NCI-H524 treated with DMSO at 0.1 percent for 48 hours (cell line): ENCODE results near the gene WSCD2.

Experiments
- DNase-seq: peaks from one replicate; lab custom pipeline; 2025; lab: John Stamatoyannopoulos, UW

Gene WSCD2

GRCh38 chr12:108166505-108166904 is 37.4 kb downstream of the WSCD2 start:
- no peak for DNase-seq

- no peak for DNase-seq
Observed at GRCh38 chr12:108167974-108168373, 38.9 kb downstream of the WSCD2 start.

DNA sequence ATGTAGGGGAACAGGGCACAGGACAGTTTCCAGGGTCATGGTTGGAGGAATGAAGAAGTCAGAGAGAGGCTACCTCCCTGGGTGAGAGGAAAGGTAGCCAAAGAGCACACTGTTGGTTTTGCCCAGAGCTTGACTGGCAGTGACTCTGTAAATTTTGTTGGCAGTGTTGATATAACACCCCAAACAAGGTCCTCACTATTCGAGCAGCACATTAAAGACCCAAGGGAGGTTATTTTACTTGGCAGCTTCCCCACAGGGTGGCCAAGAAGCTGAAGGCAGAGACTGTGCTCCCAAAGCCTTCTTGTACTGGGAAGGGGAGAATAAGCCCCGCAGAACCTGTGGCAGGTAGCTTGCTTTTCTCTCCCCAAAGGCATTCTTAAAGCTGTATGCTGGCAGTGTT is 40.6 kb downstream of the WSCD2 start:
- DNase-seq = no peak

- DNase-seq = no peak
Observed at GRCh38 chr12:108170164-108170563, 41.1 kb downstream of the WSCD2 start.

DNA sequence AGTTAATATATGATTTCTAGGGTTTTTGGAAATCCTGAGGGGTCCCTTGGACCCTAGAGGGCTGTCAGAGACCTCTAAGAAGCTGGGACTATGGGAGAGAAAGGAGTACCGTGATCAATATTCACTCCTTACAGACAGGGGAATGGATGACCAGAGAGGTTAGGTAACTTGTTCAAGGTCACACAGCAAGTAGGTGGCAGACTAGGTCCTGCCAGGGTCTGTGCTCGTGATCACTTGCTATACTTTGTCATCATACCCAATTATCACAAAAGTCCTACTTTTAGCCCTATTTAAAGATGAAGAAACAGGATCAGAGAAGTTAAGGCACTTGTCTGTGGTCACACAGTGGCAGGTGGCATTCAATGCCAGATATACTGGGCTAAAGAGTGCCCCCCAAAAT is 42.9 kb downstream of the WSCD2 start:
- no peak for DNase-seq

DNA sequence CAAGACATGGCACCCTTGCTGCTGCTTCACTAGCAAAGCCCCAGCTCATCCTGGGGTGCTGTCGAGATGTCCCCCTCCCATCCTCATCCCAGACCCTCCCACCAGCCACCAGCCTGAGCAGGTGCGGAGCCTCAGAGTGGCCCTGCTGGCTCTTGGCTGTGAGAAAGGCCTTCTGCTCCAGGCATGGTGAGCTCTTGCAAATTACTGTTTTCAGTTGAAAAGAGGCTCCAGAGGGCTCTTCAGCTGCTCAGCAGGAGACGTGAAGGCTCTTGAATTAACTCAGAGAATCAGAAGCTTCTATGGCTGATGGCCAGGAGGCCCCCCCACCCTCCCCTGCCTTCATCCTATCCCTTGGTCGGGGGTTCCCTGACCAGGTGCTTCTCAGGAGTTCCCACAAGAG is 44.1 kb downstream of the WSCD2 start:
- peak; percentile 56 for DNase-seq

DNA sequence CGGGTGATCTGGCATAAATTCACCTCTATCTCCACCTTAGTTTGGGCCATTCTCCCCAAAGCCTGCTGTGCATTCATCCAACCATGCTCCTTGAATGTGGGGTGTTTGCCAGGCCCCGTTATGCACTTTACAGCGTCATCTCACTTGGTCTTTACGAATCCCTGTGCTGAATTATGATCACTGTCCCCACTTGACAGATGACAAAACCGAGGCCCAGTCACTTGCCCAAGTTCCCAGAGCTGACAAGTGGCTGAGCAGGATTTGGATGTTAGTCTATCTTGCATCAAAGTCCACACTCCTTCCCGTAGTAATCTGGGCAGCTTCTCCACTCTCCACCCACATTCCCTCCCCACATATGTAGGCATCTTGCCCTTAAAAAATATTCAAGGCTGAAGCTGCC is 44.8 kb downstream of the WSCD2 start:
- DNase-seq = no peak

DNA sequence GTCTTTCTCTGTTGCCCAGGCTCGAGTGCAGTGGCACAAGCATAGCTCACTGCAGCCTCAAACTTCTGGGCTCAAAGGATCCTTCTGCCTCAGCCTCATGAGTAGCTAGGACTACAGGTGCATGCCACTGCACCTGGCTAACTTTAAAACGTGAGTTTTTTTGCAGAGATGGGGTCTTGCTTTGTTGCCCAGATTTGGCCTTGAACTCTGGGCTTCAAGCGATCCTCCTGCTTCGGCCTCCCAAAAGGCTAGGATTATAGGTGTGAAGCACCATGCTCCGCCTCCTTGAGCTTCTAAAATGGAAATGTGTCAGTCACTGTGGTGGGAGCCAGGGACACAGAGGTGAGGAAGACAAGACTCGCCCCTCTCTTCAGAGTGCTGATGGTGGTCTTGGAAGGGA is 45.6 kb downstream of the WSCD2 start:
- no peak for DNase-seq

DNA sequence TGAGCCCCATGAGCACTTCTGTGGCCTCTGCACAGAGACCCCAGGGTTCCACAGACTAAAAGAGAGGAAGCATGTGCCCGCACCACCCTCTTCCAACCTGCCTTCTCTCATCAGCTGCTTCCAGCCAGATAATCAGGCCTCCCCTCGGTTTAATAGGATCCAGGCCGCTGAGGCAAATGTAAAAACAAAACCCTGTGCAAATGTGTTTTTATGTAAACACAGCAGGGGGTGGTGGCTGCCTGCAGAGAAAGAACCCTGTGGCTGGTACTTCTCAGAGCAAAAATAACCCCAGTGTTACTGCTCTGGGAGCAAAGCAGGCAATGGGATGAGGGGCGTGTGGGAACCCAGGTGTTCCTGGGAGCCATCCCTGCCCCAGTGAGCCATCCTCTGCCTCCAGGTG is 46.2 kb downstream of the WSCD2 start:
- DNase-seq = no peak

- no peak for DNase-seq
Observed at GRCh38 chr12:108176292-108176691, 47.2 kb downstream of the WSCD2 start.

DNA sequence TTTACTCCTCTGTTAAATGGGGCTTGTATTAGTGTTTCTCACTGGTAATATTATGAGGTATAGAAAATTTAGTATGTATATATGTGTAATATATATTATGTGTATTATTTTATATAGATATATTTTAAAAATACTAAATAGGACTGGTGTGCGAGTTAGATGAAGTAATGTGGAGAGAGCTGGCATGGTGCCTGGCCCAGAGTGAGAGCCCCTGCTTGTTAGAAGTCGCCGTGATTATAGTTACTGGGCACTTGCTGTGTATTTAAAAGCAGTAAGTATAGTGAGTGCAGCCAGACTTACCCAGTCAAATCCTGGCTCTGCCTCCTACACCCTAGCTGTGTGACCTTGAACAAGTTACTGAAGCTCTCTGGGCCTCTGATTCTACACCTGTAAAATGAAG is 48.0 kb downstream of the WSCD2 start:
- no peak for DNase-seq

- no peak for DNase-seq
Observed at GRCh38 chr12:108179305-108179704, 50.2 kb downstream of the WSCD2 start.

DNA sequence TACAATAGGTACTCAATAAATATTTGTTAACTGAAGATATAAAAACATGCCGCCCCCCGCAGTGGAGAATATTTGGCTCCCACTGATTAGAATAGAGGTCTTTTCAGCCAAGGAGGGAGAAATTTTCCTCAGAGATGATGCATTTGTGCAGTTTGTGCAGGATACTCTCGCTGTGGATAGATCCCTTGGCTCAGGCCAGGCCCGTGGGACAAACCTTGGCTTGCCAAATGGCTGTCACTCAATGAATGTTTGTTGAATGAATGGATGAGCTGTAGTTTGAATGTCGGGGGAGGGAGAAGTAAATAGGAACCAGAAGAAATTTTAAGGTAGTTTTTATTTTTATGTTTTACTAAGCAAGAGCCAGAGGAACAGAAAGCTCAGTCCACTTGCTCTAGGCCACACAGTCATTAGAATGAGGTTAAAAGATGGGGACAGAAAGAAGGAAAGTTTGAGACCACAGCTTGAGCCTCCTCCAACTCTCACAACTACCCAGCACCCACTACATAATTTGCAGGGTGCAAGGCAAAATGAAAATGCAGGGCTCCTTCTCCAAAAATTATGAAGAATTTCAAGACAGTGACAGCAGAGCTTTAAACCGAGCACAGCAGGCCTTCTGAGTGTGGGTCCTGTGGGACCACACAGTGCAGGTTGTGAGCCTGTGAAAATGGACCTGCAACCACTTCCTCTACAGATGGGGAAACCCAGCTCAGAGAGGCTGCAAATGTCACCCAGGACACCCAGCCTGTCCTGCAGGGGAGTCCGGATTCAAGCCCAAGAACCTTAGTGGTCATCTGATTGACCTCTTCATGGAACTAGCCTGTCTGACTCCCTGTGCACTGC is 51.4 kb downstream of the WSCD2 start:
- no peak for DNase-seq

DNA sequence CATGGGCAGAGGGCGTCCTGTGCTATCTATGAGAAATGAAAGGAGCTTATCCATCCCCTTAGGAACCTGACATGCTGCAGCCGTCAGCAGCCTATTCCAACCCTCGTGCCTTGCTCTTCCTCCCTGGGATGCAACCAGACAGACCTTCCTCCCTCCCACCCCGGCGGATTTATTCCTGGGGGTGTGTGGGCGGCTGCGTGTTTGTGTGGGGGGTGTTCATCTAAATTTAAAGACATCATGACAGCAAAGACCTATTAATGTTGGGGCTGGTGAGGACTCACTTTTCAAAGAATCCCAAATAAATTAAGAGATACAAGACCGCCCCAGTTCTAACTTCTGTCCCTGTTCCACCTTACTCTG is 52.0 kb downstream of the WSCD2 start:
- no peak for DNase-seq

DNA sequence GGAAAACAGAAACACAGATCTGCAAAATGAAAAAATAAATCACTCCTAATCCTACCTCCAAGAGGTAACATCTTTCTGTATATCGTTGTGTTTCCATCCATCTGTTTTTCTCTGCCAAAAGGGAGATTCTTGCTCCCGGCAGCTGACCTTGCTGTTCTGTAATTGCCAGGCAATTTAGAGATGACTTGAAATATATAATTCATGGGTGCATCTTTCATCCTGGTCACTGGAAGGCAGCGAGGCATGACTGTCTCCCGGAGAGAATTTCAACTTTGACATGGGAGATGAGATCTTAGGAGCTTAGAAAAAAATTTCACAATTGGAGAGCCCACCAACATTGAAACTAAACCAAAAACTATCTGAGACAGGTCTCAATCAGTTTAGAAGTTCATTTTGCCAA is 53.0 kb downstream of the WSCD2 start:
- DNase-seq = no peak

DNA sequence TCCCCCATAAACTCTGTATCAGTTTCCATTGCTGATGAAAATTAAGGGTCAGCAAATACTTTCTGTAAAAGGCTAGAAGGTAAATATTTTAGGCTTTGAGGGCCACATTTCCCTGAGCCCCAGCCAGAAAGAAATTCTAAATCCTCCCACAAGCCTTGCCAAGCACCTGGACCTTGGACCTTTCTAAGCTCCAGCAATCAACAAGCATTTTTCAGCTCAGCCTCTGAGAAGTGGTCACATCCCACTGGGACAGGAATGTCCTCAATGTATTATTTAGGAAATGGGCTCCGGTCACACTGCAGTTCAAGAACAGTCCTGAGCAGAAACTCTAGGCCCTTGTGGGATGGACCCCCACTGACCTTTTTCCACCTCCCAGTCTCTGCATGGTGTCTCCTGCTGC is 55.9 kb downstream of the WSCD2 start:
- no peak for DNase-seq

DNA sequence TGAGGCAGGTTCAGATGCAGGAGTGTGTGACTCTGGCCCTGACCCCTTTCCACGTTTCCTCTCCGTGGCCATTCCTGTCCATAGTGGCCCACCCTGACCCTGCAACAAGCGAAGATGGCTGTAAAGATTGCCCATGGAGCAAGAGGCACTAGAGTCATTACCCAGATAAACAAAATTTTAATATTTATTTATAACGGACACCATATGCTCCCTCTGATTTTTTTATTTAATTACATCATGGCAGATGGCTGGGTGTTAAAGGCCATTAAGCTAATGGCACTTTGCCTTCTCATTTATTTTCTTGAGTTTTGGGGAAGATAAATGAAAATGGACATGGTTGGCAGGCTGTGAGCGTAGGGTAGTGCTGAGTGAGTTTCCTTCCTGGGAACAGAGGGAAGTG is 58.7 kb downstream of the WSCD2 start:
- DNase-seq = peak; percentile 66

- DNase-seq = no peak
Observed at GRCh38 chr12:108190529-108190928, 61.4 kb downstream of the WSCD2 start.

GRCh38 chr12:108191086-108191485 is 62.0 kb downstream of the WSCD2 start:
- no peak for DNase-seq

DNA sequence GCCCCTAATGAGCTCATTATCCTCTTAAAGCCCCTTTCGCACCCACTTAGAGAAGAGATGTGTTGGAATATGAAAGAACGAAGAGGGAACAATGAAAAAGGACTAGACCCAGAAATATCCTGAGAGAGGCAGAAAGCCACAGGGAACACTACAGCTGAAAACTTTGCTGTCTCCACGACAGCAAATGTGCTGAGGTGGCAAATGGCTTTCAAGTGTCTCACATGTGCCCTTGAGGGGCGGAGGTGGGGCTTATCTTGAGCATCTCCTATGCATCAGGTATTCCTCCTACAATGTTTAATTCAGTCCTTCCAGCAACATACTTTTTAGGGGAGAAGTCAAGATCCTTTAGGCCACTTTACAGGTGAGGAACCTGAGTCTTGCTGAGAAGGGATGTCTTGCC is 62.9 kb downstream of the WSCD2 start:
- no peak for DNase-seq

DNA sequence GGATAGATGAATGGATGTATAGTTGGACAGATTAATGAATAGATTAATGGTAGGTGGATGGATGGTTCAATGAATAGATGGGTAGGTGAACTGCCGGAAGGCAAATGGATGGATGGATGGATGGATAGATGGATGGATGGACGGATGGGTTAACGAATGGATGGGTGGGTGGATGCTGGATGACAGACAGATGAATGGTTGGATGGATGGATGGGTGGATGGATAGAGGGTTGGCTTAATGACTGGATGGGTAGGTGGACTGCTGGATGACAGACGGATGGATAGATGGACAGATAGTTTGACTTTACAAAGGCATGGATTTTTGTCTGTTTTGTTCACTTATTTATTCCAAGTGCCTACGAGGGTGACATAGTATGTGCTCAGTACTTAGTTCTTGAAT is 64.4 kb downstream of the WSCD2 start:
- no peak for DNase-seq

DNA sequence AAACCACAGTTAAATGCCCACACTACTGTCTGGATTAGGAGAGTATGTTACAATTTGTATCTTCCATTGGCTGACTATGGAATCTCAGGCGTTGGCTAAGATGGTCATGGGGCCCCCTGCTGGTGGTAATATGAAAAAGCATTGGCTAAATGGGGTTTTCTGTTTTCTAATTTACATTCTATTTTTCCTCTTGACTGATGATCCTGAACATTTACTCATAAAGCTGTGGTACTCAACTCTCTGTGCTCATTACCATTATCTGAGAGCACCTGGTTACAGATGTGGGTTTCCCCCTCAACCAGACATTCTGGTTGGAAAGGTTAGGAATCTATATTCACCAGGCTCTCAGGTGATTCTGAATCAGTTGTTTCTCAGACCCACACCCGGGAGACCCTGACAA is 64.8 kb downstream of the WSCD2 start:
- peak; percentile 10 for DNase-seq

GRCh38 chr12:108194585-108194984 is 65.5 kb downstream of the WSCD2 start:
- DNase-seq = no peak

- DNase-seq = no peak
Observed at GRCh38 chr12:108196319-108196718, 67.2 kb downstream of the WSCD2 start.
